Astrocyte of the hippocampus (primary cell): ENCODE measurements around the gene MMS22L.
A peak's percentile ranks its signal among the peaks of the same experiment; 100 is the strongest.

Experiments
- DNase-seq: peaks from one replicate; pipeline ENCODE4 v3.0.0; 2011; ENCODE audit warnings: low read depth, low spot score

MMS22L gene, protein sequence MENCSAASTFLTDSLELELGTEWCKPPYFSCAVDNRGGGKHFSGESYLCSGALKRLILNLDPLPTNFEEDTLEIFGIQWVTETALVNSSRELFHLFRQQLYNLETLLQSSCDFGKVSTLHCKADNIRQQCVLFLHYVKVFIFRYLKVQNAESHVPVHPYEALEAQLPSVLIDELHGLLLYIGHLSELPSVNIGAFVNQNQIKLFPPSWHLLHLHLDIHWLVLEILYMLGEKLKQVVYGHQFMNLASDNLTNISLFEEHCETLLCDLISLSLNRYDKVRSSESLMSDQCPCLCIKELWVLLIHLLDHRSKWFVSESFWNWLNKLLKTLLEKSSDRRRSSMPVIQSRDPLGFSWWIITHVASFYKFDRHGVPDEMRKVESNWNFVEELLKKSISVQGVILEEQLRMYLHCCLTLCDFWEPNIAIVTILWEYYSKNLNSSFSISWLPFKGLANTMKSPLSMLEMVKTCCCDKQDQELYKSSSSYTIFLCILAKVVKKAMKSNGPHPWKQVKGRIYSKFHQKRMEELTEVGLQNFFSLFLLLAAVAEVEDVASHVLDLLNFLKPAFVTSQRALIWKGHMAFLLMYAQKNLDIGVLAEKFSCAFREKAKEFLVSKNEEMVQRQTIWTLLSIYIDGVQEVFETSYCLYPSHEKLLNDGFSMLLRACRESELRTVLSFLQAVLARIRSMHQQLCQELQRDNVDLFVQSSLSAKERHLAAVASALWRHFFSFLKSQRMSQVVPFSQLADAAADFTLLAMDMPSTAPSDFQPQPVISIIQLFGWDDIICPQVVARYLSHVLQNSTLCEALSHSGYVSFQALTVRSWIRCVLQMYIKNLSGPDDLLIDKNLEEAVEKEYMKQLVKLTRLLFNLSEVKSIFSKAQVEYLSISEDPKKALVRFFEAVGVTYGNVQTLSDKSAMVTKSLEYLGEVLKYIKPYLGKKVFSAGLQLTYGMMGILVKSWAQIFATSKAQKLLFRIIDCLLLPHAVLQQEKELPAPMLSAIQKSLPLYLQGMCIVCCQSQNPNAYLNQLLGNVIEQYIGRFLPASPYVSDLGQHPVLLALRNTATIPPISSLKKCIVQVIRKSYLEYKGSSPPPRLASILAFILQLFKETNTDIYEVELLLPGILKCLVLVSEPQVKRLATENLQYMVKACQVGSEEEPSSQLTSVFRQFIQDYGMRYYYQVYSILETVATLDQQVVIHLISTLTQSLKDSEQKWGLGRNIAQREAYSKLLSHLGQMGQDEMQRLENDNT

DNA sequence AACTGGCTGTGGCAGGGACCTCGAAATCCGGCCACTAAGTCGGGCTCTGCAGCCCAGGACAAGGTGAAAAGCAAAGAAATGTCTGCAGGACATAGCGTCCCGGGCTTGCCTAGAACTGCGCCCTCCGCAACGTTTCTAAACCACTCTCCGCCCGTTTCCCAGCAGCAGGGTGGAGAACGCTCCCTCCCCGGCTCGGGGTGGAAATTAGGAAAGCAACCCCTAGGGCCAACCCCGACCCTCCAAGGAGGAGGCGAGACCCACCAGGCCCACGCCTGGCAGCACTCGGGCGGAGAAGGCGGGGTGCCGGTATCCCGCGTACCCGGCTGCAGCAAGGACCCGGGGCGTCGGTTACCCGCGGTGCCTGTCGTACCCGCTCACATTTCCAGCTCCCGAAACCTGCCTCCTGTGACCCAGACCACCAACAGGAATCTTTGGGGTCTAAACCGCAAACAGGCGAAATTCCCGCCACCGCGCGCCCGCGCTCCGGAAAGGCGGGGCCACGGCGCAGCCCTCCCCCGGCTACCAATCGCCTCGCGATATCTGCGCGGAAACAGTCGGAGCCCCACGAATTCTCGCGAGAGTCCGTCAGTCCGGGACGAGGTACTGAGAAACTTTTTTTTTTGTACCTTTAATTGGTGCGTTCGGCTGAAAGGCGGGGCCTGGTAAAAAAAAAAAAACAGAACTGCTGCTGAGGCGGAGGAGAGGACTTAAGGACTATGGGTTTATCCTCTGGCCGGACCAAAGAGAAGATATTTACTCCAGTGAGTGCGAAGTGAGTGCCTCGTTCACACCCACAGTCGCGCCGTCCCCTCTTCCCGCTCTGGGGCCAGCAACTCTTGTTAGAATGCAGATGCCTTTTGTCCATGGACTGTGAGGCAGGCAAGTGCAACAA, at the start of gene MMS22L:
Gene MMS22L (minus strand): TSS at position 491 of the 892 bp plus-strand sequence. CDS start 739 bp downstream, outside the sequence.
- DNase-seq = peak; percentile 97

DNA sequence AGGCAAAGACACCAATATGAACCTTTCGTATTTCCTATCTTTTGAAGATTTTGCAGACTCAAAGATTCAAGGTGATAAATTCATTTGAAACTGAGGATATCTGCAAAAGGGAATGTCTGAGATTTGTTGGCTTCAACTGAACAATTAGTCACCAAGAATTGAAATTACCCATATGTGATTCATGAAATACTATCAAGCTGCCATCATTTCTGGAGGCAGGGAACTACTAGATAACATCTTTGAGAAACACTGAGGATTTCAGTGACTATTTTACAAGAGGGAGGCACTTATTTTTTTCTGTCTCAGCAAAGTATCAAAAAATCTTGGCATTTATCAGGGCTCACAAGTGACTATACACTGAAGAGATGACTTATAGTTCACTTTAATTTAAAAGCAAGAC, 39.8 kb upstream of the MMS22L start:
- peak; percentile 14 for DNase-seq

DNA sequence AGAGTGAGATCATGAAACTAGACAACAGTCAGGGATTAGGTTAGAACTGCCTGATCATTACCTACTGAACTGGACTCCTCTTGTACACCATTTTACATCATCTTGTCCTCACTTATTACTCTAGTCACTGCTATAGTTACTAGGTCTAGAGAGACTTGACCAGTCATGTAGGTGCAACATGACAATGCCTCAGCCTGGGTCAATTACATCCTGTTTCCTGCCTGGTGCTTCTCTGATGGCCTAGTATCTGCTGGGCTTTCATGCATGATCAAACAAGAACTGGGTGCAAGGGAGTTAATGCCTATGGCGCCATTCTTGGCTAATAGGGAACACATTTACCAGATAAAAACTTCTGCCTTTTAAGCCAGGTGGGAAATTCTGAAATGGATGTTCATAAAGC, 39.2 kb upstream of the MMS22L start:
- DNase-seq = no peak

DNA sequence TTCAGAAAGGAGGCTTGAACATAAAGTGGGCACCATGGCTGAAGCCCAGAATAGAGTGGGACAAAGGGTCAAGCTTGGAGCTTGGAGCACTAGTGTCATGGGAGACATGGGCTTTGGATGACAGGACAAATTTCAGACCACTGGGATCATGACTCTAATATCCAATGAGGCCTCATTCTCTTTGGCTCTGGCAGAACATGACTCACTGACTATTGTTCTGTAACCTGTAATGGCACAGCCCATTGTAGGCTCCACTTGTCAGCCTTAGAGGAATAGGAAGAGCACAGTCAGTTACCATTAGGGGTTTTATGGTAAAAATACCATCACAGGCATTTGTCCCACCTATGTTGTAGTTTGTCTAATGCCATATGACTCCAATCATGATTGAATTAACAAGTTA, 34.0 kb upstream of the MMS22L start:
- DNase-seq = no peak

DNA sequence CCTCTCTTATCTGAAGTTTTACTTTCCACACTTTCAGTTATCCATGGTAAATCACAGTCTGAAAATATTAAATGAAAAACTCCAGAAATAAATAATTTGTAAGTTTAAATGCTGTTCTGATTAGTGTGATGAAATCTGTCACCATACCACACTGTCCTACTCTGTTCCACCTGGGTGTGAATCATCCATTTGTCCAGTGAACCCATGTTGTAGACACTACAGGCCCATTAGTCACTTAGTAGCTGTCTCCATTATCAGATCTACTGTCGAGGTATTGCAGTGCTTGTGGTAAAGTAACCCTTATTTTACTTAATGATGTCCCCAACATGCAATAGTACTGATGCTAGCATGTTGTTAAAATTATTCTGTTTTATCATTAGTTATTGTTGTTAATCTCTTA, 29.2 kb upstream of the MMS22L start:
- DNase-seq = no peak

DNA sequence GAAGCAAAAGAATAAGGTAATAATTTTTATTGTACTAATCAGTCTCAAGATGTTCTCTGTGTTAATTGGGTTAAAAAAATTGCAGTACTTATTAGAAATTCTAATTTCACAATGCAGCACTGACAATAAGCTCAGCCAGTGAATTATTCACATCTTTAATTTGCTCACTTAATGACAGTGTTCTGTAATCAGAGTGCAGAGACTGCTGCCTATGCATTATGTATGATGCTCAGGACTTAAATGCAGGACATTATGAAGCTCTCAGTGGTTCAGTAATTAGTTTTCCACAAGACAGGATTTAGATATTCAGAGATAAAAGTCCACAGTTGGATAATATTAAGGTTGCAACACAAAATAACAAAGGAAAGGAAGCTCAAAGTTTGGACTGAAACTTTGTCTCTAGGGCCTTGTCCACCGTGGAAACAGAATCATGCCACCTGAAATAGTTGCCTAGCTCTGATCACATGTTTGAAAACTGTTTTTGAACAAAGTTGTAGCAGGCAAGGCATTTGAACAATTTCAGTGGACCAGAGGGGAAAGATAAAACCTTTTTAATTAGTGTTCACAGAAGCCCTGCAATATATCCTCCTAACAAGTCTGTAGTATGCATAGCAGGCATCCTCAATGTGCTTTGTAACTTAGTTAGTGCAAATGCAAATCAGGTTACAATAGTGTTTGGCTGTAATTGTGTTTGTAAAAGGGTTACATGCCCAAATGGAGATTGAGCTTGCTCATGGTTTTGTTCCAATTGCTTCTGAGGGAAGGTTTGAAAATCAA, 23.7 kb upstream of the MMS22L start:
- peak; percentile 1 for DNase-seq

DNA sequence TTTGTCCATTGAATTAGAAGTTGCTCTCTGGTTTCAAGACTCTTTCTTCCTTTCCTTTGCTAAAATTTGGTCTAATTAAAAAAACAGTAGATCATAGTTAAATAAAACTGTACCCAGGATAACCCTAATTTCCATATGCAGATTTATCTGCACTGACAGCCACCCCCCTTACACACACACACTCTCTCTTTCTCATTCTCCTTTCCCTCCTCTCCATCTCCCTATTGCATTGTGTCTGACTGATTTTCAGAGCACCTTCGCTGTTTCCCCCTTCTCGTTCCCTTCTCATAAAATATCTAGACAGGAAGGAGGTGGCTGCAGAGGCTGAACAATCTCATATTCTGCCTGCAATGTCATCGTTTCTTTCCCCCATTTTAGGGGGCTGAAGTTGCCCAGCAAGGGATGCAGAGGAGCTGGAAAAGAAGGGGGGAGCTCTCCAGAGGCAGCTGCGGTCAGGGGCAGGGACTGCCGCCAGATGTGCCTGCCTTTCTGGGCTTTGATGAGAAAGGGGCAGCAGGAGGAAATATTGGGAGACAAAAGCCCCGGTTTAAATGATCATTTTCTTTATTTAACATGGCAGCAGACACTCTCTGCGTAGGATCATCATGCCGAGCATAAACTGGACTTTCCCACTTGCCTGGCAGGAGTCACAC, 22.5 kb upstream of the MMS22L start:
- peak; percentile 3 for DNase-seq

DNA sequence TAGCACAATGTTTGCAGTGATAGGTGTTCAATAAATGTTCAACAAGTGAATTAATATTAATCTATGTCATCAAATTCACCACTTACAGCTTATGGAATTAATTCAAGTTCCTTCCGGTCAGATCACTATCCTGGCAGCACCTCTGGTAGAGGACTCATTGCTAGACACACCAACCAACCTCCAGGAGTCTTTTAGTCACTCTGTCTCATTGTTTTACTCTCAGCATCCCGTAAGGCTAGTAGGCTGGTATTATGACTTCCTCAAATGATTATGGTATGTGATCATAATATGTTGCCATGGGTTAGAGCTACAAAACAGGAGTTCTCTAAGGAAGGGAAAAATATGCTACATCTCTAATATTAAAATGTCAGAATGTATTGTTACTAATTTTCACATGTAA, 21.7 kb upstream of the MMS22L start:
- DNase-seq = no peak

DNA sequence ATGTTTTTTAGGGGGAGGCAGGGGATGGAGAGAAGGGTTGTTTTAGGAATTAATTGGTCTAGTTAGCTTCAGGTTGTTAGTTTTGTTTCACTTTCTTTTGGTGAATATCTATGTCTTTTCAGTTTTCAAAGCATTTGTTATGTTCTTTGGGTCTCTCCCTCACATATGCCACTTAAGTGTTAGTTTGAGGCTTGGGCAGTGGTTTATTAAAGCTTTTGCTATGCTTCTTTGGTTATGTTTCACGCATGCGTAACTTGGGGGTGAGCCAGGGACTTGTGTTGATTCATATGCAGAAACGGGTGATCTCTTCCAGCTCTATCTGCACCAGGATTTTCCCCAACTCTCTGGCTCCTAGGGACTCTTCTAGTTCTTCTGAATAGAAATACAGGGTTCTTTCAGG, 11.4 kb upstream of the MMS22L start:
- peak; percentile 59 for DNase-seq

DNA sequence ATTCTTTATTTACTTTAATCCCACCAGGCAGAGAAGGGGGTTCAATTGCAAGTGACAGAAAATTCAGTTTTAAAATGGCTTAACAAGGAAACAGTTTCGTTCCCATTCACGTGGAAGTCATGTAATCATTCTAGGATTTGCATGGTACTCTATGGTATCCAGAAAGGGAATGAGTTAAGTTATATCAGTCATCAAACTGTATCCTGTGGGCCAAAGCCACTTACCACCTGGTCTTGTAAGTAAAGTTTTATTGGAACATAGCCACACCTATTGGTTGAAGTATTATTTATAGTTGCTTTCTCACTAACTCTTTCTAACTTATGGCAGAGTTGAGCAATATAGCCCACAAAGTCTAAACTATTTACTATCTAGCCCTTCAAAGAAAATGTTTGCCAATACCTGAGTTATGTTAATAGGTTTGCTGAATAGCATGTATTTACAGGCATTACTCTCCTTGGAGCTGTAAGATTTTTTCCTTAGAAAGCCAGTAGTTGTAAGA, 10.2 kb upstream of the MMS22L start:
- DNase-seq = no peak

DNA sequence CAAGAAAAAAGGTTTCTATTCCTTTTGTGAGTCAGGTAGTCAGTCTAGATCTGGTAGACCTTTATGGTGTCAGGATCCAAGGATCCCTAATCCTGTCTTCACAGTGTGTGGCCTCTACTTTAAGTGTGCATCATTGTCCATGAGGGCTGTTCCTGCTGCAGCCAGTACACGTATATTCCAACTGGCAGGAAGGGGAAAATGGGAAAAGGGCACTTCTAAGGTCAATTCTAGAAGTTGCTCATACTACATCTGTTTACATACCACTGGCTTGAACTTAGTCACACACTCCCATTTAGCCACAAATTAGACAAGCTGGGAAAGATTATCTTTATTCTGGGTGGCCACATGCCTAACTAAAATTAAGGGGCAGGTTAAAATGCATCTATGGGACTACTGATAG, 9.7 kb upstream of the MMS22L start:
- DNase-seq = no peak

DNA sequence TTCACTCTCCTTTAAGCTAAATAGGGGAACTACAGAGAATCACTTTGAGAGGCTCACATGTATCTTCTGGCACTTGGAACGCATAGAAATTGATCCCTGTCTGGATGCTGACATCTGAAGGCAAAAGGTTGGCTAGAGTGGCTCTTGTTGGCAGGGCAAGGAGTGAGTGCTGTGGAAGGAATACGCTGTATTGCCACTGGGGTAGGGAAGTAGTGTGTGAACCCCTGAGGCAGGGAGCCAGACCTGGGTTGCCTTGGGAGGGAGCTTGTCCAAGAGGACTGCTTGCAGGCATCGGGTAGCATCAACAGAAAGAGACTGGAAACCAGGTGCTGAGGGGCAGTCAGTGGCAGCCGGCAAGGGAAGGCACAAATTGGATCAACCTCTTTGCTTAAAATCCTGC, 8.9 kb upstream of the MMS22L start:
- no peak for DNase-seq

DNA sequence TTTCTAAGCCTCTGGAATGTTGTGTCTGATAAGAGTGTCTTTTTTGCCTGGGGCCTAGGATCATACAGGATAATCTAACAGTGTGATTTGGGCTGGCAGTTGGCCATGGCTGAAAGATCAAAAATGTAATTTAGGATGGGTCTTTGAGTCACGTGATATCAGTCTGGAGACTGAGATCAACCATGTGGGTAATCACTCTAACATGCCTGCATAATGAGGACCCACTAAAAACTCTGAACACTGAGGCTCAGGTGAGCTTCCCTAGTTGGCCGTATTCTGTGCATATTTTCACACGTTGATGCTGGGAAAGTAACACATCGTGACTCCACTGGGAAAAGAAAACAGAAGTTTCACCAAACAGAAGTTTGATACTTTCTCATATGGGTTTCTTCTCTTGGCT, 6.3 kb upstream of the MMS22L start:
- DNase-seq = no peak

DNA sequence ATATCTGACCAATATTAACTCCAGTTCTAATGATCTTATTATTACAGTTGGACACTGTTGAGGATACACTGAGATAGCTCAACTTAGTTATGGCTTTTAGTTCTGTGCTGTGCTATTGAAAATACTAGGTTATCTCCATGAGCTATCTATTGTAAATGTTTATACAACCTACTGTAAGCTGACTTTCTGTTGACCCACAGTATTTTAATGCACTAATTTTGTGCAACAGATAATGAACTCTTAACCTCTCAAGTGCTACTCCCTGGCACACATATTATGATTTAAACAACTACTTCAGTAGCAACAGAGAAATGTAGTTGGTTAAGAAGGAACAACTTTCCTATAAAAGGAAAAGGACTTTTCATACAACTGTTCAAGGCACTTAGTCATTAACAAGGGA, 5.2 kb upstream of the MMS22L start:
- no peak for DNase-seq

DNA sequence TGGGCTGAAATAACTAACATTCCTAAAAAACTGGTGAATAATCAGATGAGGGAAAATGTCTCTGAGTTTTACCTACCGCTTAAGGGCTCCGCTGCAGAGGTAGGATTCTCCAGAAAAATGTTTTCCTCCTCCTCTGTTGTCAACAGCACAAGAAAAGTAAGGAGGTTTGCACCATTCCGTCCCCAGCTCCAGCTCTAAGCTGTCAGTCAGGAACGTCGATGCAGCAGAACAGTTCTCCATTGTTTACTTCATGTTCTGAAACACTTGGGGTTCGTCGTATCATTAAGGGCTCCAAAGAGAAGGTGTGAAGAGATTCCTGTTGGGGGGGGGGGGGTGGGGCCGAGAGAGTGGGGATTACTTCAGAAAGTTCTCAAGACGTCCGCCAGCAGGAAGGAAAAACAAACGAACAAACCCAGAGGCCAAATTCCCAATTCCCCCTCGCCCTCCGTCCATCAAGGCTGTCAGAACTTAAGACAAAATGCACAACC, 734 bp downstream of the MMS22L start:
- DNase-seq = peak; percentile 30

DNA sequence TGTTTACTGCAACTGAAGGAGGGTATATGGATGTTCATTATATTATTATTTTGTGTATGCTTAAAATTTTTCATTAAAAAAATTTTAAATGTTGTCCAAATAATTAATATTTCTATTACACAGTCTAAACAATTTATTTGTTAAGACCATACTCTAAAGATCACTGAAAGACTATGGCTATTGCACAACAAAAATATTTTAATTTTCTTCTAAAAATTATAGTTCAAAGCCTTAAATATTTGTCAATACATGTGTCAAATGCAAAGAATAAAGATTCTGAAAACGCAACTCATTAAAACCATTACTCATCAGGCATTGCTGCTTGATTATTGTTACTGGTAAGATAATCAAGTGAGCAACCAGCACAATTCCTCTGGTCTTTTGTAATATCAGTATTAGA, 2.2 kb downstream of the MMS22L start:
- no peak for DNase-seq

DNA sequence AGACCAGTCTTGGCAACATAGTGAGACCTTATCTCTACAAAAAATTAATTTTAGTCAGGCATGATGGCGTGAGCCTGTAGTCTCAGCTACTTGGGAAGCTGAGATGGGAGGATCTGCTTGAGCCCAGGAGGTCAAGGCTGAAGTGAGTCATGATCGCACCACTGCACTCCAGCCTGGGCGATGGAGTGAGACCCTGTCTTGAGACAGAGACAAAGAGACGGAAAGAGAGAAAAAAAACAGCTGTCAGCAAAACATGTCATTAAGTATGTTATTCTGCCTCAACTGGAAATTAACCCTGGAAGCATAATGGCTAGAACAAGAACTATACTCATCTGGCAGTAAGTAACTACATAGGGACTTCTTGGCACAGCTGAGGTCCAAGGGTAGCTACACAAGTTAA, 7.2 kb downstream of the MMS22L start:
- no peak for DNase-seq

DNA sequence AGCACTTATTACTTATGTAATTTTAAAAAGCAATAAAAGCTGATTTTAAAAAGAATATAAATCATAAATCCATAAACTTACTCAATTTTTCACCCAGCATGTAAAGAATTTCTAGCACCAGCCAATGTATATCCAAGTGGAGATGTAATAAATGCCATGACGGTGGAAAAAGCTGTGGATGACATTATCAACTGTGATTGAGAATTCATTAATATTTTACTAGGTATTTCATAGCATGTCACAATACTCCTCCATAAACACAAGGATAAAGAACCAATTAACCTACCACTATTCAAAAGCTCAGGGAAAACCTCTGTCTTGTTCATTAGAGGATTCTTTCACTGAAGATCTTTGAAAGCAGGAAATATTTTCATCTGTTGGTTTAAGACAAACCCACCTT, 13.2 kb downstream of the MMS22L start:
- no peak for DNase-seq

DNA sequence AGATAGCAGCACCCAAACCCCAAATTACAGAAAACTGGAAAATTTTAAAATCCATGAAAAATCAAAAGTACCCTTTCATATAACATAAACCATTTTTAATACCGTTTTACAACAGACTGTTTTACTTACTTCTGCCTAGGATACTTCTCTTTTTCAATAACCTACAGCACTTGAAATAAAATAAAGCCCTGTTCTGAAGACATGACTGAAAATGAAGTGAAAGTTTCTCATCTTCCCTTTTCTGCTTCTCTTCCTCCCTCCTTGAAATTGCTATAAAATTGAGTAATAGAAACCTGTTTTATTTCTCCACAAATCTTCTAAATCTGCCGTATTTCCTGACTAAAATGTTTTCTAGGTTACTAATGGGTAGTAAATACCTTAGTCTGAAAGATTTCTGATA, 20.3 kb downstream of the MMS22L start:
- no peak for DNase-seq
